ENCODE data around the gene VPS13D. TPM values are rescaled to one million over a fixed set of nuclear protein-coding genes. Genes with fewer than 3 reads are reported as not detected.
A peak's percentile ranks its signal among the peaks of the same experiment; 100 is the strongest.

The VPS13D gene
- total RNA-seq, 2 donors from 2014 or later: 70.1 to 129 TPM

DNA sequence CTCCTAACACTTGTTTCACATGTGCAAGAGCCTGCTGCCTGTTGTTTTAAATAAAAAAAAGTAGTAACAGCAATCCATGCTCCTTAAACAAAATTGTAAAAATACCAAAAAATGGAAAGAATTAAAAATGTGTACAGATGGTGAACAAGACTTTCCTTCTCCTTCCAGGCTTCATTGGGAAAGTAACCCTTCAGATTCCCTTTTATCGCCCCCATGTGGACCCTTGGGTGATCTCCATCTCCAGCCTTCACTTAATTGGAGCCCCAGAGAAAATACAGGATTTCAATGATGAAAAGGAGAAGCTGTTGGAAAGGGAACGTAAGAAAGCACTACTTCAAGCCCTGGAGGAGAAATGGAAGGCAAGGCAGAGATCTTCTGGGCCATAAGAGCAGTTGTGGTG, 14.2 kb downstream of the VPS13D start:
- Histone ChIP-seq H3K36me3 (peaks cover 28% of the 10 kb centered on the region), H3K27me3 (replicated peaks; ENCODE audit: insufficient read depth) (no peaks in the 10 kb centered on the region), H3K4me3 (no peak overlapping the region), H3K27ac (no peak overlapping the region), H3K9me3 (no peaks in the 10 kb centered on the region), H3K4me1 (ENCODE audit: control insufficient read depth in 1 of 2, low read depth in 2 of 2) (peaks cover 4 to 19% of the 10 kb centered on the region in 2 donors)
- ATAC-seq (ENCODE audit: insufficient number of reproducible peaks, low FRiP score, low read depth): no peak
- TF ChIP-seq, protein P1, sequence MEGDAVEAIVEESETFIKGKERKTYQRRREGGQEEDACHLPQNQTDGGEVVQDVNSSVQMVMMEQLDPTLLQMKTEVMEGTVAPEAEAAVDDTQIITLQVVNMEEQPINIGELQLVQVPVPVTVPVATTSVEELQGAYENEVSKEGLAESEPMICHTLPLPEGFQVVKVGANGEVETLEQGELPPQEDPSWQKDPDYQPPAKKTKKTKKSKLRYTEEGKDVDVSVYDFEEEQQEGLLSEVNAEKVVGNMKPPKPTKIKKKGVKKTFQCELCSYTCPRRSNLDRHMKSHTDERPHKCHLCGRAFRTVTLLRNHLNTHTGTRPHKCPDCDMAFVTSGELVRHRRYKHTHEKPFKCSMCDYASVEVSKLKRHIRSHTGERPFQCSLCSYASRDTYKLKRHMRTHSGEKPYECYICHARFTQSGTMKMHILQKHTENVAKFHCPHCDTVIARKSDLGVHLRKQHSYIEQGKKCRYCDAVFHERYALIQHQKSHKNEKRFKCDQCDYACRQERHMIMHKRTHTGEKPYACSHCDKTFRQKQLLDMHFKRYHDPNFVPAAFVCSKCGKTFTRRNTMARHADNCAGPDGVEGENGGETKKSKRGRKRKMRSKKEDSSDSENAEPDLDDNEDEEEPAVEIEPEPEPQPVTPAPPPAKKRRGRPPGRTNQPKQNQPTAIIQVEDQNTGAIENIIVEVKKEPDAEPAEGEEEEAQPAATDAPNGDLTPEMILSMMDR (IDR thresholded peaks at IDR 0.05): no peak
- DNase-seq (ENCODE audit: low spot score): no peak

DNA sequence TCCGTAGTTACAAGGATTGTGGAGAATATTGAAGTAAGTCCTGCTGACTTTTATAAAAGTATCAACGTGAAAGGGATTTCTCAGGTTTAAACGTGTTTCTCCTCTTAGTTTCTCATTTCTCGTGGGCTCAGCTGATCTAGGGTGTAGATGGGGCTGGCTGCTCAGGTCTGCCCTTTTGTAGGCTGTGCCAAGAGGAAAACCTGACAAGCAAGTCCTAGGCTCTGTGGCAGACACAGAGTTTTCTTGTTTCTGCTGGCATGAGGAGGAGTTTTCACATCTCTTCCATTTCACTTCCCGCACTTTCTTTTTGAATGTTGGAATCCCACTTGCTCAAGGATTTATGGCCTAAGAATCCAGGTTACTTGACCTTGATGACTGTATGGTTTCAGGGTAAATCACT, 14.8 kb downstream of the VPS13D start:
- ATAC-seq (ENCODE audit: insufficient number of reproducible peaks, low FRiP score, low read depth): no peak
- H3K4me3 ChIP-seq: no peak overlapping the region
- TF ChIP-seq, protein P1 (IDR thresholded peaks at IDR 0.05): no peak
- peaks cover 4 to 19% of the 10 kb centered on the region in 2 donors for H3K4me1 ChIP-seq (ENCODE audit: control insufficient read depth in 1 of 2, low read depth in 2 of 2)
- peaks cover 28% of the 10 kb centered on the region for H3K36me3 ChIP-seq
- H3K27ac ChIP-seq: no peak overlapping the region
- no peaks in the 10 kb centered on the region for H3K27me3 ChIP-seq (replicated peaks; ENCODE audit: insufficient read depth)
- no peaks in the 10 kb centered on the region for H3K9me3 ChIP-seq
- DNase-seq (ENCODE audit: low spot score): no peak

DNA sequence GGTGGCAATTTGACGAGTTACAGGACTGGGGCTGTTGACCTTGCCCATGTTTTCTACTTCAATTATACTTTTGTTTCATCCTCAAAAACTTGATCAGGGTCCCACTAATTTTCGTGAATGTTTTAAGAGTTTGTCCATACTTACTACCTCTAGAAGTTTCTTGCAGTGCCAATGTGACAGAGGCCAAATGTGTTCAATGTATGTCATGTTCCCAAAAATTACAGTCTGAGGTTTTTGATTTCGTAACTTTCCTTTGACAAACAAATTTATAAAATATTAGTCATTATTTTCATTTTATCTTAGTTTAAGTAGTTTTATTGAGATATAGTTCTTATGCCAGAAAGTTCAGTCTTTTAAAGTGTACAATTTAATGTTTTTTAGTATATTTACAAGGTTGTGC, 15.3 kb downstream of the VPS13D start:
- Histone ChIP-seq H3K4me3 (no peak overlapping the region), H3K9me3 (no peaks in the 10 kb centered on the region), H3K27ac (no peak overlapping the region), H3K4me1 (ENCODE audit: control insufficient read depth in 1 of 2, low read depth in 2 of 2) (peaks cover 4 to 19% of the 10 kb centered on the region in 2 donors), H3K36me3 (peaks cover 33% of the 10 kb centered on the region), H3K27me3 (replicated peaks; ENCODE audit: insufficient read depth) (no peaks in the 10 kb centered on the region)
- no peak for ATAC-seq (ENCODE audit: insufficient number of reproducible peaks, low FRiP score, low read depth)
- TF ChIP-seq, protein P1 (IDR thresholded peaks at IDR 0.05): no peak
- DNase-seq (ENCODE audit: low spot score): no peak

DNA sequence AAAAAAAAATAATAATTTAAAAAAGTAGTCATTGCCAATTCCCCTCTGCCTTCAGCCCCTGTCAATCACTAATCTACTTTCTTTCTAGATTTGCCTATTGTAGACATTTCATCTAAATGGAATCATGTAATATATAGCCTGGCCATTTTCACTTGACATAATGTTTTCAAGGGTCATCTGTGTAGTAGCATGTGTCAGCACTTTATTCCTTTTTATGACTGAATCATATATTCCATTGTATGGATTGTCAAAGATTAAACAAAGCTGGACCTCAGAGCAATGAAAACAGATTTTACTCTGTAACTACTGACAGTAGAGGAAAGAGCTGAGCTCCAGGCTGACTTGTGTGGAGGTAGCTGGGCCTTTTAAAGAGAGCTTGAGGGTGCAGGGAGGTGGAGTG, 15.9 kb downstream of the VPS13D start:
- Histone ChIP-seq H3K36me3 (peaks cover 37% of the 10 kb centered on the region), H3K27me3 (replicated peaks; ENCODE audit: insufficient read depth) (no peaks in the 10 kb centered on the region), H3K4me3 (no peak overlapping the region), H3K4me1 (ENCODE audit: control insufficient read depth in 1 of 2, low read depth in 2 of 2) (peaks cover 4 to 19% of the 10 kb centered on the region in 2 donors), H3K9me3 (no peaks in the 10 kb centered on the region), H3K27ac (peak overlapping the region; percentile 2 to 4)
- DNase-seq (ENCODE audit: low spot score) (no peak), ATAC-seq (ENCODE audit: insufficient number of reproducible peaks, low FRiP score, low read depth) (no peak)
- TF ChIP-seq, protein P1 (IDR thresholded peaks at IDR 0.05): no peak

DNA sequence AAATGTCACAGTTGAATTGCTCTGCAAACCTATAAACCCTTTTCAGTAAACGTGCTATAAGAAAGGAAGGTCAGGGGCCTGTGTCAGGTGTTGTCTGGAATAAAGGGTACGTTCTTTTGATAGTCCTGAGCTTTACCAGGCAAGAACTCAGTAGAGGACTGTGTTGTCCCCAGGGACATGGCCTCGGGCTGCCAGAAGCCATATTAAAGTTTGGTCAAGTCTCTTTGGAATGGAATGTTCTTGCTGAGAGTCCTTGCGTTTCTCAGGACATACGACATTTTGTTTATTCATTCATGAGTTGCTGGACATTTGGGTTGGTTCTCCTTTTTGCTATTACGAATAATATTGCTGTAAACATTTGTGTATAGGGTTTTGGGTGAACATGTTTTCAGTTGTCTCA, 16.8 kb downstream of the VPS13D start:
- DNase-seq (ENCODE audit: low spot score) (no peak), ATAC-seq (ENCODE audit: insufficient number of reproducible peaks, low FRiP score, low read depth) (no peak)
- H3K4me1 ChIP-seq (ENCODE audit: control insufficient read depth in 1 of 2, low read depth in 2 of 2): peaks cover 4 to 19% of the 10 kb centered on the region in 2 donors
- peaks cover 37% of the 10 kb centered on the region for H3K36me3 ChIP-seq
- H3K27me3 ChIP-seq (replicated peaks; ENCODE audit: insufficient read depth): no peaks in the 10 kb centered on the region
- TF ChIP-seq, protein P1 (IDR thresholded peaks at IDR 0.05): no peak
- H3K4me3 ChIP-seq: no peak overlapping the region
- peak overlapping the region; percentile 2 to 4 for H3K27ac ChIP-seq
- H3K9me3 ChIP-seq: no peaks in the 10 kb centered on the region

Measured in thoracic aorta (tissue), 2 donors.